A549 (cell line): Measurements from ENCODE around the gene EBNA1BP2. TPM values are rescaled to one million over a fixed set of nuclear protein-coding genes. Genes with fewer than 3 reads are reported as not detected.

Experiments
- ATAC-seq, 2 experiments: fragments of 200-7000 bp in 1 of 2; fragments of >200 bp in 1 of 2; cut with Nextera tagmentation in 1 of 2; cut with Tn5 transposase in 1 of 2; 3 replicates each; pipeline versions ENCODE4 v1.8.0 to v1.9.1; 2018 to 2020; ENCODE audit warnings: mild to moderate bottlenecking in 1 of 2, moderate library complexity in 1 of 2
- CTCF ChIA-PET: fragments of 300-600 bp; sonication (Branson Sonifier 250); formaldehyde crosslinking; extraction: SDS; loops from one replicate; lab custom pipeline; 2021; ENCODE audit warnings: antibody characterized with exemption, inconsistent platforms; lab: Yijun Ruan, JAX
- POLR2A ChIA-PET: fragments of 350-600 bp; formaldehyde crosslinking; extraction: SDS; loops from one replicate; lab custom pipeline; 2021; ENCODE audit warnings: antibody characterized with exemption, inconsistent platforms; lab: Yijun Ruan, JAX
- DNase-seq, 2 experiments: peaks; one replicate each; pipeline versions ENCODE4 v3.0.0 to v3.0.0-alpha.2; 2011 to 2016; ENCODE audit warnings: low read depth in 1 of 2, low spot score in 1 of 2
- FAIRE-seq: peaks from 2 replicates; lab custom pipeline; 2011; peaks lifted over from hg19 to GRCh38; lab: Jason Lieb, UNC
- H3K27ac ChIP-seq, 2 experiments: fragments of >200 bp; sonication (Bioruptor Twin); formaldehyde crosslinking; 3 replicates each; pipeline ENCODE4 v1.5.1; 2016 to 2017
- H3K4me1 ChIP-seq: fragments of >200 bp; sonication (Bioruptor Twin); formaldehyde crosslinking; 3 replicates; pipeline ENCODE4 v1.6.1; 2016
- H3K4me2 ChIP-seq: fragments of >200 bp; sonication (Bioruptor Twin); formaldehyde crosslinking; 3 replicates; pipeline ENCODE4 v1.6.1; 2016
- H3K4me3 ChIP-seq: fragments of >200 bp; sonication (Bioruptor Twin); formaldehyde crosslinking; 3 replicates; pipeline ENCODE4 v1.5.1; 2016
- H3K9me3 ChIP-seq: fragments of >200 bp; sonication (Bioruptor Twin); formaldehyde crosslinking; 3 replicates; pipeline ENCODE4 v1.6.1; 2016
- BCL3 ChIP-seq: fragments of >200 bp; sonication (Bioruptor Twin); formaldehyde crosslinking; IDR thresholded peaks from 3 replicates; pipeline ENCODE4 v1.6.1; 2016
- CTCF ChIP-seq: fragments of >200 bp; sonication (Bioruptor Twin); formaldehyde crosslinking; IDR thresholded peaks from 3 replicates; pipeline ENCODE4 v1.5.1; 2016
- E2F6 ChIP-seq: IDR thresholded peaks from 2 replicates; pipeline ENCODE4 v1.6.1; 2012; ENCODE audit warnings: low read depth, borderline replicate concordance
- EHMT2 ChIP-seq: fragments of 200-600 bp; sonication (generic); IDR thresholded peaks from 2 replicates; pipeline ENCODE4 v1.6.1; 2016; ENCODE audit warnings: antibody characterized with exemption, low read depth, mild to moderate bottlenecking, moderate library complexity
- EP300 ChIP-seq, 2 experiments: fragments of >200 bp; sonication (Bioruptor Twin); formaldehyde crosslinking; IDR thresholded peaks; 2 replicates in 1 of 2; 3 replicates in 1 of 2; pipeline ENCODE4 v1.6.1; 2016 to 2017
- FOXS1 ChIP-seq: fragments of 250-450 bp; sonication (Bioruptor Pico); IDR thresholded peaks from 2 replicates; pipeline ENCODE4 v1.5.0; 2020; ENCODE audit warnings: mild to moderate bottlenecking, moderate library complexity
- HDAC2 ChIP-seq: fragments of 200-600 bp; sonication (generic); IDR thresholded peaks from 2 replicates; pipeline ENCODE4 v1.6.1; 2016
- HEYL ChIP-seq: fragments of 250-450 bp; sonication (Bioruptor Pico); IDR thresholded peaks from 2 replicates; pipeline ENCODE4 v1.8.0; 2021; ENCODE audit warnings: mild to moderate bottlenecking, moderate library complexity
- NFE2L2 ChIP-seq: fragments of 150-350 bp; conservative IDR thresholded peaks from 2 replicates; pipeline ENCODE4 v1.6.1; 2014; ENCODE audit warnings: low read length
- PHF8 ChIP-seq: fragments of 200-600 bp; sonication (generic); IDR thresholded peaks from 2 replicates; pipeline ENCODE4 v1.6.1; 2016; ENCODE audit warnings: low read depth, mild to moderate bottlenecking, antibody characterized with exemption, moderate library complexity, borderline replicate concordance
- RAD21 ChIP-seq, 2 experiments: fragments of >200 bp in 1 of 2; sonication (Bioruptor Twin) in 1 of 2; formaldehyde crosslinking in 1 of 2; IDR thresholded peaks in 1 of 2; conservative IDR thresholded peaks in 1 of 2; 2 replicates in 1 of 2; 3 replicates in 1 of 2; pipeline ENCODE4 v1.6.1; 2012 to 2018; ENCODE audit warnings: inconsistent platforms in 1 of 2
- RARB ChIP-seq: fragments of 250-450 bp; sonication (Bioruptor Pico); IDR thresholded peaks from 2 replicates; pipeline ENCODE4 v1.8.0; 2021; ENCODE audit warnings: mild to moderate bottlenecking, moderate library complexity
- TP53 ChIP-seq: fragments of 250-450 bp; sonication (Bioruptor Pico); IDR thresholded peaks from 2 replicates; pipeline ENCODE4 v1.5.0; 2021; ENCODE audit warnings: mild to moderate bottlenecking, moderate library complexity
- ZSCAN20 ChIP-seq: fragments of 250-450 bp; sonication (Bioruptor Pico); IDR thresholded peaks from 2 replicates; pipeline ENCODE4 v1.8.0; 2022; ENCODE audit warnings: mild to moderate bottlenecking, moderate library complexity
- WGBS: methylation state at CpG from one replicate; pipeline ENCODE4 v1.1.6; 2017; ENCODE audit errors: missing lambda C conversion rate; 5-methylcytosine and 5-hydroxymethylcytosine counted together
- polyA plus RNA-seq, 4 experiments: library from polyadenylated mRNA; depleted of rRNA in 3 of 4; stranded (reverse); fragments of >200 nt; fragmentation: RNase III in 1 of 4; extraction: RNeasy Plus Mini Kit Qiagen cat#74134 plus additional on column Dnase treatment in 1 of 4; gene quantifications; 2 replicates in 3 of 4; 3 replicates in 1 of 4; pipeline ENCODE4 v1.2.3, GENCODE V29; 2011 to 2017
- TF ChIP-seq, protein P1 (sequence below): fragments of 450-650 bp; IDR thresholded peaks from 2 replicates; pipeline ENCODE4 v1.6.1; 2014; ENCODE audit warnings: antibody characterized with exemption
- TF ChIP-seq, protein P2 (sequence below): fragments of 200-600 bp; sonication (generic); IDR thresholded peaks from 2 replicates; pipeline ENCODE4 v1.6.1; 2016; ENCODE audit warnings: antibody characterized with exemption, mild to moderate bottlenecking, moderate library complexity
- TF ChIP-seq, protein P3 (sequence below): fragments of 250-450 bp; sonication (Bioruptor Pico); IDR thresholded peaks from 2 replicates; pipeline ENCODE4 v1.5.0; 2021; ENCODE audit warnings: mild to moderate bottlenecking, moderate library complexity, borderline replicate concordance

The EBNA1BP2 gene
- polyA plus RNA-seq, 2 of the 4 experiments (the other 2 are of a cell fraction), result 109 to 151 TPM

DNA sequence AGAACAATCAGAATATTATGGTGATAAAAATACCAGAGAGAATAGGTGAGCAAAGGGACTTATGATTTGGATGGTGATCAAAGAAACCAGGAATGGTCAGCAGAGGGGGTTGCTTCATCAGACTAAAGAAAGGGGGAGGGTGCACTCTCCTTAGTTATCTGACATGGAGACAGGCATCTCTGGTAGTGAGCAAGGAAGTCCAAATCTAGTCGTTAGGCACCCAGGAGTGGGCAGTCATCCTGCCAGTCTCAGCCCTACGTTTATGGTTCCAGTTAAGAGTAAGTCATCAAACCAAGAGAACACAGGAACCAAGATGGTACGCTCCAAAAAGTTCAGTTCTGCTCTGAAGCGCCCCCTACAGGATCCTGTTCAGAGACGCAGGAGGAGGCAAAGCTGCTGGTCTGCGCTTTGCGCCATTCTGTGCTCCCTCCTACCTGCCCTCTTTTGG lies 28.6 kb downstream of the EBNA1BP2 start:
- no peaks in the 10 kb centered on the region for H3K9me3 ChIP-seq
- ATAC-seq (peak in 1 of 2 experiments; percentile 54; a peak in 3 of 6 replicates), FAIRE-seq (no peak), DNase-seq (peak in 1 of 2 experiments; percentile 56)
- no peak overlapping the region for H3K4me3 ChIP-seq
- ChIA-PET CTCF (interaction anchor here (1.0 to 1.2 kb wide), 3 partner anchors 14 to 230 kb away, joined by 3 to 4 read pairs (median 3); no protein-coding TSS in a partner anchor), POLR2A (no interaction called here)
- no peak overlapping the region for H3K27ac ChIP-seq
- WGBS, result 27% methylated on average over 7 of the region's 7 CpGs
- H3K4me1 ChIP-seq, result peaks cover 11% of the 10 kb centered on the region; the same call in 1 of the 3 replicates
- peak overlapping the region; percentile 23; the same call in 1 of the 3 replicates for H3K4me2 ChIP-seq
- TF ChIP-seq EHMT2 (no peak), CTCF (peak; percentile 36), TP53 (no peak), RAD21 (conservative IDR thresholded peaks at IDR 0.05 in 1 of 2, IDR thresholded peaks at IDR 0.05 in 1 of 2) (peak in 1 of 2 experiments; percentile 22; a peak in 1 of 5 replicates)

DNA sequence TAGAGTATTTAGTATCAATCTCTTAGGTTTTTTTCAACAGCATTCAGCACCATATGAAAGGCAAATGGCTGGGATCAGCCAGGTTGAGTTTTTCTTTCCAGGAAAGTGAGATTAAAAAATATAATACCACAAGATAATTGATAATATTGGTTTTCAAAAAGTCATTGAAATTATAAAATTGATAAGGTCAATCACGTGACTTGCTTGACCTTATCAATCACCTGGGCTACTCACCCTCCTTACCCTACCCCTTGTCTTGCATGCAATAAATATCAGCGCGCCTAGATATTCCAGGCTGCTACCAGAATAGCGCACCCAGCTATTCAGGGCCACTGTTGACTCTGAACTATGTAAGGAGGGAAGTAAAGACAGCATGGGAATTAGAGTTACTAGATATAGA lies 31.5 kb downstream of the EBNA1BP2 start:
- no peak overlapping the region for H3K4me3 ChIP-seq

More for the DNA sequence above, 31.5 kb downstream of the EBNA1BP2 start:
- H3K27ac ChIP-seq, result no peak overlapping the region
- no peaks in the 10 kb centered on the region for H3K9me3 ChIP-seq
- peaks cover 11% of the 10 kb centered on the region; the same call in 1 of the 3 replicates for H3K4me1 ChIP-seq
- ChIA-PET POLR2A (no interaction called here), CTCF (no interaction called here)
- ATAC-seq, result no peak
- TF ChIP-seq FOXS1 (CRISPR knock-in tag) (no peak), TP53 (no peak), HDAC2 (no peak), EP300 (IDR thresholded peaks at IDR 0.05) (no peak), CTCF (no peak), NFE2L2 (no peak), PHF8 (no peak), BCL3 (no peak), E2F6 (no peak), ZSCAN20 (CRISPR knock-in tag) (no peak), RARB (no peak), HEYL (CRISPR knock-in tag) (no peak)
- TF ChIP-seq, protein P1, sequence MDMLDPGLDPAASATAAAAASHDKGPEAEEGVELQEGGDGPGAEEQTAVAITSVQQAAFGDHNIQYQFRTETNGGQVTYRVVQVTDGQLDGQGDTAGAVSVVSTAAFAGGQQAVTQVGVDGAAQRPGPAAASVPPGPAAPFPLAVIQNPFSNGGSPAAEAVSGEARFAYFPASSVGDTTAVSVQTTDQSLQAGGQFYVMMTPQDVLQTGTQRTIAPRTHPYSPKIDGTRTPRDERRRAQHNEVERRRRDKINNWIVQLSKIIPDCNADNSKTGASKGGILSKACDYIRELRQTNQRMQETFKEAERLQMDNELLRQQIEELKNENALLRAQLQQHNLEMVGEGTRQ, result no peak
- TF ChIP-seq, protein P2, sequence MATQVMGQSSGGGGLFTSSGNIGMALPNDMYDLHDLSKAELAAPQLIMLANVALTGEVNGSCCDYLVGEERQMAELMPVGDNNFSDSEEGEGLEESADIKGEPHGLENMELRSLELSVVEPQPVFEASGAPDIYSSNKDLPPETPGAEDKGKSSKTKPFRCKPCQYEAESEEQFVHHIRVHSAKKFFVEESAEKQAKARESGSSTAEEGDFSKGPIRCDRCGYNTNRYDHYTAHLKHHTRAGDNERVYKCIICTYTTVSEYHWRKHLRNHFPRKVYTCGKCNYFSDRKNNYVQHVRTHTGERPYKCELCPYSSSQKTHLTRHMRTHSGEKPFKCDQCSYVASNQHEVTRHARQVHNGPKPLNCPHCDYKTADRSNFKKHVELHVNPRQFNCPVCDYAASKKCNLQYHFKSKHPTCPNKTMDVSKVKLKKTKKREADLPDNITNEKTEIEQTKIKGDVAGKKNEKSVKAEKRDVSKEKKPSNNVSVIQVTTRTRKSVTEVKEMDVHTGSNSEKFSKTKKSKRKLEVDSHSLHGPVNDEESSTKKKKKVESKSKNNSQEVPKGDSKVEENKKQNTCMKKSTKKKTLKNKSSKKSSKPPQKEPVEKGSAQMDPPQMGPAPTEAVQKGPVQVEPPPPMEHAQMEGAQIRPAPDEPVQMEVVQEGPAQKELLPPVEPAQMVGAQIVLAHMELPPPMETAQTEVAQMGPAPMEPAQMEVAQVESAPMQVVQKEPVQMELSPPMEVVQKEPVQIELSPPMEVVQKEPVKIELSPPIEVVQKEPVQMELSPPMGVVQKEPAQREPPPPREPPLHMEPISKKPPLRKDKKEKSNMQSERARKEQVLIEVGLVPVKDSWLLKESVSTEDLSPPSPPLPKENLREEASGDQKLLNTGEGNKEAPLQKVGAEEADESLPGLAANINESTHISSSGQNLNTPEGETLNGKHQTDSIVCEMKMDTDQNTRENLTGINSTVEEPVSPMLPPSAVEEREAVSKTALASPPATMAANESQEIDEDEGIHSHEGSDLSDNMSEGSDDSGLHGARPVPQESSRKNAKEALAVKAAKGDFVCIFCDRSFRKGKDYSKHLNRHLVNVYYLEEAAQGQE, result no peak
- TF ChIP-seq, protein P3, sequence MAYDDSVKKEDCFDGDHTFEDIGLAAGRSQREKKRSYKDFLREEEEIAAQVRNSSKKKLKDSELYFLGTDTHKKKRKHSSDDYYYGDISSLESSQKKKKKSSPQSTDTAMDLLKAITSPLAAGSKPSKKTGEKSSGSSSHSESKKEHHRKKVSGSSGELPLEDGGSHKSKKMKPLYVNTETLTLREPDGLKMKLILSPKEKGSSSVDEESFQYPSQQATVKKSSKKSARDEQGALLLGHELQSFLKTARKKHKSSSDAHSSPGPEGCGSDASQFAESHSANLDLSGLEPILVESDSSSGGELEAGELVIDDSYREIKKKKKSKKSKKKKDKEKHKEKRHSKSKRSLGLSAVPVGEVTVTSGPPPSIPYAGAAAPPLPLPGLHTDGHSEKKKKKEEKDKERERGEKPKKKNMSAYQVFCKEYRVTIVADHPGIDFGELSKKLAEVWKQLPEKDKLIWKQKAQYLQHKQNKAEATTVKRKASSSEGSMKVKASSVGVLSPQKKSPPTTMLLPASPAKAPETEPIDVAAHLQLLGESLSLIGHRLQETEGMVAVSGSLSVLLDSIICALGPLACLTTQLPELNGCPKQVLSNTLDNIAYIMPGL (CRISPR knock-in tag), result no peak
- FAIRE-seq, result no peak
- WGBS, result 56% methylated on average over 4 of the region's 4 CpGs
- H3K4me2 ChIP-seq, result no peak overlapping the region
- no peak for DNase-seq
